MCF 10A (cell line): Measurements from ENCODE around the gene KLK12. TPM values are rescaled to one million over a fixed set of nuclear protein-coding genes. Genes with fewer than 3 reads are reported as not detected.

ENCODE experiments used
- BruUV-seq: library from RNA; stranded (reverse); fragments of 400-500 nt; replicated peaks from 2 replicates; lab custom pipeline; 2021; lab: Mats Ljungman, UMichigan
- CTCF ChIA-PET: fragments of 300-600 bp; sonication (Branson Sonifier 250); formaldehyde crosslinking; extraction: SDS; loops from one replicate; lab custom pipeline; 2021; ENCODE audit warnings: antibody characterized with exemption, inconsistent platforms; lab: Yijun Ruan, JAX
- POLR2A ChIA-PET: fragments of 300-600, 350-650 bp; sonication (Branson Sonifier 250); formaldehyde crosslinking; extraction: SDS; loops from one replicate; lab custom pipeline; 2020; ENCODE audit warnings: antibody characterized with exemption, inconsistent platforms; lab: Yijun Ruan, JAX
- DNase-seq: peaks from one replicate; pipeline ENCODE4 v3.0.0-alpha.2; 2018; ENCODE audit not compliant: unreplicated experiment
- H3K27ac Mint-ChIP-seq: one replicate; pipeline ENCODE4 v1.8.0; 2022; ENCODE audit warnings: mild to moderate bottlenecking, low read depth, mixed read lengths; ENCODE audit not compliant: unreplicated experiment
- H3K27me3 Mint-ChIP-seq: one replicate; pipeline ENCODE4 v1.8.0; 2022; ENCODE audit warnings: mixed read lengths; ENCODE audit not compliant: insufficient read depth, unreplicated experiment
- H3K36me3 Mint-ChIP-seq: one replicate; pipeline ENCODE4 v1.8.0; 2022; ENCODE audit warnings: mild to moderate bottlenecking, moderate library complexity, mixed read lengths; ENCODE audit not compliant: insufficient read depth, unreplicated experiment
- H3K4me1 Mint-ChIP-seq: one replicate; pipeline ENCODE4 v1.8.0; 2022; ENCODE audit warnings: mixed read lengths; ENCODE audit not compliant: insufficient read depth, unreplicated experiment
- H3K4me3 Mint-ChIP-seq: one replicate; pipeline ENCODE4 v1.8.0; 2022; ENCODE audit warnings: mild to moderate bottlenecking, moderate library complexity, mixed read lengths; ENCODE audit not compliant: unreplicated experiment
- H3K9me3 Mint-ChIP-seq: one replicate; pipeline ENCODE4 v1.8.0; 2022; ENCODE audit warnings: mixed read lengths; ENCODE audit not compliant: unreplicated experiment
- CTCF ChIP-seq: fragments of 200-600 bp; IDR thresholded peaks from one replicate; pipeline ENCODE4 v1.8.0; 2022; ENCODE audit warnings: antibody characterized with exemption, mild to moderate bottlenecking; ENCODE audit not compliant: unreplicated experiment
- intact Hi-C: fragments of 100-400 bp; cut with micrococcal nuclease; formaldehyde crosslinking; loops from 2 replicates; pipeline ENCODE4 v1.14.1; 2022
- total RNA-seq: library from RNA; stranded (reverse); gene quantifications from 2 replicates; pipeline ENCODE4 v1.2.3, GENCODE V29; 2022

The KLK12 gene
- total RNA-seq, 1 experiment from 2014 or later, result not detected

DNA sequence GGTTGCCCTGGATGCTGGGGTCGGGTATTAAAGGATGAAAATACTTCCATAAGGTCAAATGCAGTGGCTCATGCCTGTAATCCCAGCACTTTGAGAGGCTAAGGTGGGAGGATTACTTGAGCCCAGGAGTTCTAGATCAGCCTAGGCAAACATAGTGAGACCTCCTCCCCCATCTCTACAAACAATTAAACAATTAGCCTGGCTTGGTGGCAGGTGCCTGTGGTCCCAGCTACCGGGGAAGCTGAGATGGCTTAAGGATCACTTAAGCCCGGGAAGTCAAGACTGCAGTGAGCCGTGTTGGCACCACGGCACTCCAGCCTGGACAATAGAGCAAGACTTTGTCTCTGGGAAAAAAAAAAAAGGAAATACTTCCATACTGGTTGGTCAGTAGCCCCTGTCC, 9.9 kb downstream of the KLK12 start:
- no TSS peak for BruUV-seq
- no peak overlapping the region for H3K4me3 Mint-ChIP-seq
- CTCF ChIA-PET, result interaction anchor here (0.6 kb wide), 1 partner anchor 13 kb away, joined by 4 read pairs; no protein-coding TSS in a partner anchor
- peaks cover 9% of the 10 kb centered on the region for H3K9me3 Mint-ChIP-seq
- H3K27me3 Mint-ChIP-seq, result peaks cover 5% of the 10 kb centered on the region
- intact Hi-C loops, result loop anchor here (10.0 kb wide), 1 partner anchor 760 kb away; no protein-coding TSS in a partner anchor
- H3K36me3 Mint-ChIP-seq, result no peaks in the 10 kb centered on the region
- no peak for DNase-seq
- peaks cover 9% of the 10 kb centered on the region for H3K4me1 Mint-ChIP-seq
- POLR2A ChIA-PET, result no interaction called here
- no peak overlapping the region for H3K27ac Mint-ChIP-seq
- no peak for TF ChIP-seq CTCF

- intact Hi-C loops, result loop anchor here (10.0 kb wide), 1 partner anchor 761 kb away; no protein-coding TSS in a partner anchor
- ChIA-PET CTCF (no interaction called here), POLR2A (no interaction called here)
- H3K4me1 Mint-ChIP-seq, result peaks cover 13% of the 10 kb centered on the region
- no peaks in the 10 kb centered on the region for H3K36me3 Mint-ChIP-seq
- H3K9me3 Mint-ChIP-seq, result peaks cover 9% of the 10 kb centered on the region
- H3K4me3 Mint-ChIP-seq, result no peak overlapping the region
- TF ChIP-seq CTCF, result no peak
- H3K27ac Mint-ChIP-seq, result no peak overlapping the region
- peaks cover 13% of the 10 kb centered on the region for H3K27me3 Mint-ChIP-seq
- DNase-seq, result no peak
- no TSS peak for BruUV-seq
Measured at GRCh38 chr19:51023946-51024345, 10.9 kb downstream of the KLK12 start.

GRCh38 chr19:51022526-51022925, 12.3 kb downstream of the KLK12 start:
- ChIA-PET CTCF (interaction anchor here (0.5 to 3.0 kb wide), 6 partner anchors 29 to 665 kb away, joined by 3 to 28 read pairs (median 4); no protein-coding TSS in a partner anchor), POLR2A (no interaction called here)
- peaks cover 27% of the 10 kb centered on the region for H3K27me3 Mint-ChIP-seq
- DNase-seq, result no peak
- H3K27ac Mint-ChIP-seq, result no peak overlapping the region
- H3K36me3 Mint-ChIP-seq, result no peaks in the 10 kb centered on the region
- H3K9me3 Mint-ChIP-seq, result peaks cover 9% of the 10 kb centered on the region
- no TSS peak for BruUV-seq
- intact Hi-C loops, result loop anchor here (10.0 kb wide), 1 partner anchor 762 kb away; no protein-coding TSS in a partner anchor
- peaks cover 13% of the 10 kb centered on the region for H3K4me1 Mint-ChIP-seq
- no peak overlapping the region for H3K4me3 Mint-ChIP-seq
- TF ChIP-seq CTCF, result no peak

- no peaks in the 10 kb centered on the region for H3K36me3 Mint-ChIP-seq
- no peak overlapping the region for H3K4me3 Mint-ChIP-seq
- intact Hi-C loops, result loop anchor here (1.0 to 10.0 kb wide), 3 partner anchors 76 to 764 kb away; no protein-coding TSS in a partner anchor
- peak; percentile 44 for TF ChIP-seq CTCF
- CTCF ChIA-PET, result interaction anchor here (0.5 to 3.0 kb wide), 35 partner anchors 9 to 655 kb away, joined by 3 to 28 read pairs (median 4); partner anchors contain the start of genes ACP4 and KLK12
- BruUV-seq, result no TSS peak
- POLR2A ChIA-PET, result interaction anchor here (1.1 kb wide), 1 partner anchor 75 kb away, joined by 8 read pairs; no protein-coding TSS in a partner anchor
- H3K27me3 Mint-ChIP-seq, result peaks cover 40% of the 10 kb centered on the region
- no peak overlapping the region for H3K27ac Mint-ChIP-seq
- peaks cover 7% of the 10 kb centered on the region for H3K4me1 Mint-ChIP-seq
- peak; percentile 35 for DNase-seq
- H3K9me3 Mint-ChIP-seq, result no peaks in the 10 kb centered on the region
Measured at GRCh38 chr19:51020988-51021651, 13.7 kb downstream of the KLK12 start.
